Inferior parietal cortex (tissue), 1 donor: ENCODE measurements around the gene MBD2.
A peak's percentile ranks its signal among the peaks of the same experiment; 100 is the strongest.

ENCODE experiments used
- DNase-seq: peaks from one replicate; pipeline ENCODE4 v3.0.0-alpha.2; 2016; ENCODE audit errors: extremely low spot score

Gene MBD2

GRCh38 chr18:54202851-54203250, 21.6 kb downstream of the MBD2 start:
- no peak for DNase-seq

- DNase-seq = no peak
Measured at GRCh38 chr18:54197747-54198411, 26.6 kb downstream of the MBD2 start.

GRCh38 chr18:54193786-54194185, 30.7 kb downstream of the MBD2 start:
- DNase-seq = no peak

GRCh38 chr18:54192900-54193299, 31.6 kb downstream of the MBD2 start:
- no peak for DNase-seq

- DNase-seq = no peak
Measured at GRCh38 chr18:54192415-54192814, 32.1 kb downstream of the MBD2 start.

- no peak for DNase-seq
Measured at GRCh38 chr18:54191352-54191751, 33.1 kb downstream of the MBD2 start.

GRCh38 chr18:54187372-54187771, 37.1 kb downstream of the MBD2 start:
- no peak for DNase-seq

- no peak for DNase-seq
Measured at GRCh38 chr18:54184836-54185235, 39.6 kb downstream of the MBD2 start.

- no peak for DNase-seq
Measured at GRCh38 chr18:54183390-54183789, 41.1 kb downstream of the MBD2 start.

GRCh38 chr18:54181856-54182602, 42.4 kb downstream of the MBD2 start:
- no peak for DNase-seq

- DNase-seq = peak; percentile 37
Measured at GRCh38 chr18:54173980-54174630, 50.4 kb downstream of the MBD2 start.

GRCh38 chr18:54173250-54173649, 51.2 kb downstream of the MBD2 start:
- no peak for DNase-seq

- DNase-seq = no peak
Measured at GRCh38 chr18:54169431-54170403, 54.8 kb downstream of the MBD2 start.

GRCh38 chr18:54165450-54165849, 59.0 kb downstream of the MBD2 start:
- DNase-seq = no peak

GRCh38 chr18:54163453-54163852, 61.0 kb downstream of the MBD2 start:
- no peak for DNase-seq

- no peak for DNase-seq
Measured at GRCh38 chr18:54162431-54162830, 62.0 kb downstream of the MBD2 start.

GRCh38 chr18:54161267-54161666, 63.2 kb downstream of the MBD2 start:
- no peak for DNase-seq

- no peak for DNase-seq
Measured at GRCh38 chr18:54159906-54160305, 64.6 kb downstream of the MBD2 start.

- no peak for DNase-seq
Measured at GRCh38 chr18:54157646-54158385, 66.7 kb downstream of the MBD2 start.

- DNase-seq = no peak
Measured at GRCh38 chr18:54155412-54155811, 69.1 kb downstream of the MBD2 start.

- DNase-seq = no peak
Measured at GRCh38 chr18:54154231-54154630, 70.2 kb downstream of the MBD2 start.
